Astrocyte (in vitro differentiated cells and primary cell): ENCODE measurements around the gene CDYL.

ENCODE experiments used
- EZH2 ChIP-seq: IDR thresholded peaks from 2 replicates; pipeline ENCODE4 v1.6.1; 2012; ENCODE audit warnings: mild to moderate bottlenecking, low read length, inconsistent platforms; ENCODE audit not compliant: insufficient read depth
- TF ChIP-seq, protein P1 (sequence below): IDR thresholded peaks from 2 replicates; pipeline ENCODE4 v1.5.1; 2011; ENCODE audit warnings: low read depth, mild to moderate bottlenecking, inconsistent platforms, low read length, moderate library complexity; ENCODE audit not compliant: insufficient read depth

DNA sequence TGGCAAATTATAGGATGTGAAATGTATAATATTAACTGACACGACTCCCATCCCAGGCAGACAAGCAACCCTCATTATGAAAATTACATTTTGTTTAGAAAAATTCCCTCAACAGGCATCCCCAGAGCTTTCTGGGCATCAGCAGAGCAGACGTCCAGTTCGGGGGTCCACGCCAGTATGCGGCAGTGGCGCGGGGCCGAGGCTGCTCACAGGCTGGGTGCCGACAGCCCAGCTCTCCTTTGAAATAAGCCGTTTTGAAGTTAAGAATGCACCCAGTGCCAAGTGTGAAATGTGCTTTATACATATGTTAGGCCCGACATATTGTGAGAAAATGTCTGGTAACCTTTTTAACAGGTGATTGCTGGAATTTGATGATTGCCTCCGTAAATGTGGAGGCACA, 177.2 kb downstream of the CDYL start:
- TF ChIP-seq, protein P1, sequence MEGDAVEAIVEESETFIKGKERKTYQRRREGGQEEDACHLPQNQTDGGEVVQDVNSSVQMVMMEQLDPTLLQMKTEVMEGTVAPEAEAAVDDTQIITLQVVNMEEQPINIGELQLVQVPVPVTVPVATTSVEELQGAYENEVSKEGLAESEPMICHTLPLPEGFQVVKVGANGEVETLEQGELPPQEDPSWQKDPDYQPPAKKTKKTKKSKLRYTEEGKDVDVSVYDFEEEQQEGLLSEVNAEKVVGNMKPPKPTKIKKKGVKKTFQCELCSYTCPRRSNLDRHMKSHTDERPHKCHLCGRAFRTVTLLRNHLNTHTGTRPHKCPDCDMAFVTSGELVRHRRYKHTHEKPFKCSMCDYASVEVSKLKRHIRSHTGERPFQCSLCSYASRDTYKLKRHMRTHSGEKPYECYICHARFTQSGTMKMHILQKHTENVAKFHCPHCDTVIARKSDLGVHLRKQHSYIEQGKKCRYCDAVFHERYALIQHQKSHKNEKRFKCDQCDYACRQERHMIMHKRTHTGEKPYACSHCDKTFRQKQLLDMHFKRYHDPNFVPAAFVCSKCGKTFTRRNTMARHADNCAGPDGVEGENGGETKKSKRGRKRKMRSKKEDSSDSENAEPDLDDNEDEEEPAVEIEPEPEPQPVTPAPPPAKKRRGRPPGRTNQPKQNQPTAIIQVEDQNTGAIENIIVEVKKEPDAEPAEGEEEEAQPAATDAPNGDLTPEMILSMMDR, result no peak
- TF ChIP-seq EZH2, result no peak
